HepG2 (cell line): Measurements from ENCODE around the gene DAGLB. TPM values are rescaled to one million over a fixed set of nuclear protein-coding genes. Genes with fewer than 3 reads are reported as not detected.
A peak's percentile ranks its signal among the peaks of the same experiment; 100 is the strongest.

ENCODE experiments used
- ATAC-seq: fragments of 200-7000 bp; cut with Tn5 transposase; 3 replicates; pipeline ENCODE4 v1.9.1; 2020; ENCODE audit warnings: mild to moderate bottlenecking, moderate library complexity
- BruUV-seq: library from RNA; stranded (reverse); fragments of 400-500 nt; replicated peaks from 2 replicates; lab custom pipeline; 2021; lab: Mats Ljungman, UMichigan
- CTCF ChIA-PET: fragments of 300-600 bp; formaldehyde crosslinking; extraction: SDS; loops from one replicate; lab custom pipeline; 2021; ENCODE audit warnings: low total read pairs, inconsistent platforms, low intra/inter-chr PET ratio; lab: Yijun Ruan, JAX
- POLR2A ChIA-PET: fragments of 350-600 bp; sonication (Branson Sonifier 250); formaldehyde crosslinking; loops from one replicate; lab custom pipeline; 2020; ENCODE audit warnings: antibody characterized with exemption, inconsistent platforms; lab: Yijun Ruan, JAX
- DNase-seq: peaks from one replicate; pipeline ENCODE4 v3.0.0-alpha.2; 2015; ENCODE audit warnings: low spot score
- FAIRE-seq: peaks from 3 replicates; lab custom pipeline; 2011; peaks lifted over from hg19 to GRCh38; lab: Jason Lieb, UNC
- H2AFZ ChIP-seq: one replicate; pipeline ENCODE4 v1.6.1; 2011; ENCODE audit warnings: low read length, inconsistent platforms
- H3K27ac ChIP-seq: fragments of 300-600 bp; 3 replicates; pipeline ENCODE4 v1.8.0; 2011; ENCODE audit warnings: mixed run types, mild to moderate bottlenecking, mixed read lengths, low read length, inconsistent platforms; ENCODE audit not compliant: insufficient read depth; ENCODE audit errors: extremely low read length
- H3K27me3 ChIP-seq, 2 experiments: fragments of 200-600 bp in 1 of 2; 2 replicates in 1 of 2; 3 replicates in 1 of 2; pipeline versions ENCODE4 v1.6.0 to v1.8.0; 2011; ENCODE audit warnings: low read length in 2 of 2, mild to moderate bottlenecking in 2 of 2, moderate library complexity in 2 of 2, inconsistent platforms in 1 of 2; ENCODE audit not compliant: insufficient read depth in 2 of 2, control insufficient read depth in 1 of 2
- H3K36me3 ChIP-seq, 2 experiments: fragments of 200-600 bp in 1 of 2; replicated peaks in 1 of 2; 2 replicates in 1 of 2; 3 replicates in 1 of 2; pipeline versions ENCODE4 v1.5.1 to v1.8.0; 2011; ENCODE audit warnings: low read length in 2 of 2, inconsistent platforms in 1 of 2; ENCODE audit not compliant: insufficient read depth in 2 of 2, control insufficient read depth in 1 of 2
- H3K4me1 ChIP-seq: 2 replicates; pipeline ENCODE4 v1.5.1; 2012; ENCODE audit warnings: low read length, inconsistent platforms; ENCODE audit not compliant: insufficient read depth
- H3K4me2 ChIP-seq: 2 replicates; pipeline ENCODE4 v1.6.0; 2011; ENCODE audit warnings: low read depth, low read length, inconsistent platforms
- H3K4me3 ChIP-seq, 3 experiments: fragments of 200-600 bp in 1 of 3; sonication (generic), shearing (Covaris generic) in 1 of 3; replicated peaks in 1 of 3; 2 replicates each; pipeline ENCODE4 v1.5.1; 2011 to 2016; ENCODE audit warnings: low read length in 3 of 3, inconsistent platforms in 2 of 3, low read depth in 2 of 3, mild to moderate bottlenecking in 2 of 3, control low read depth in 1 of 3, mixed read lengths in 1 of 3; ENCODE audit not compliant: insufficient read depth in 1 of 3
- H3K79me2 ChIP-seq: one replicate; pipeline ENCODE4 v1.6.1; 2011; ENCODE audit warnings: low read length, inconsistent platforms; ENCODE audit not compliant: insufficient read depth
- H3K9ac ChIP-seq: 2 replicates; pipeline ENCODE4 v1.6.0; 2011; ENCODE audit warnings: mild to moderate bottlenecking, low read depth, low read length, inconsistent platforms; ENCODE audit not compliant: insufficient read depth
- H3K9me3 ChIP-seq: 2 replicates; pipeline ENCODE4 v1.5.1; 2012; ENCODE audit warnings: mild to moderate bottlenecking, low read length
- H4K20me1 ChIP-seq: 2 replicates; pipeline ENCODE4 v1.6.0; 2011; ENCODE audit warnings: inconsistent platforms, mild to moderate bottlenecking, low read length, moderate library complexity; ENCODE audit not compliant: insufficient read depth
- CEBPG ChIP-seq: IDR thresholded peaks from 2 replicates; pipeline ENCODE4 v1.6.1; 2016
- HNRNPK ChIP-seq: fragments of 200-400 bp; formaldehyde crosslinking; IDR thresholded peaks from 2 replicates; pipeline ENCODE4 v1.6.1; 2018; ENCODE audit warnings: low read length, low read depth, moderate library complexity, mild to moderate bottlenecking; ENCODE audit not compliant: poor library complexity, severe bottlenecking
- IKZF4 ChIP-seq: sonication (generic); formaldehyde crosslinking; IDR thresholded peaks from 2 replicates; pipeline ENCODE4 v1.5.1; 2020; ENCODE audit warnings: borderline replicate concordance, mild to moderate bottlenecking, low read depth, missing genetic modification reagents; ENCODE audit errors: not compliant biosample characterization
- KDM5B ChIP-seq: sonication (generic); formaldehyde crosslinking; IDR thresholded peaks from 2 replicates; pipeline ENCODE4 v1.4.0; 2020; ENCODE audit warnings: missing genetic modification reagents, mild to moderate bottlenecking, borderline replicate concordance
- MED13 ChIP-seq: sonication (generic); formaldehyde crosslinking; IDR thresholded peaks from 2 replicates; pipeline ENCODE4 v1.5.0; 2020; ENCODE audit warnings: missing genetic modification reagents
- NBN ChIP-seq: fragments of 450-650 bp; conservative IDR thresholded peaks from 2 replicates; pipeline ENCODE4 v1.6.1; 2017
- POLR2AphosphoS2 ChIP-seq: IDR thresholded peaks from 2 replicates; pipeline ENCODE4 v1.6.1; 2011; ENCODE audit warnings: low read depth, low read length, improper control_type of control experiment
- RFX3 ChIP-seq: IDR thresholded peaks from 2 replicates; pipeline ENCODE4 v1.6.1; 2016; ENCODE audit warnings: missing biosample characterization, missing genetic modification reagents
- SETDB1 ChIP-seq: sonication (generic); formaldehyde crosslinking; IDR thresholded peaks from 2 replicates; pipeline ENCODE4 v1.5.1; 2020; ENCODE audit warnings: missing genetic modification reagents, mild to moderate bottlenecking, borderline replicate concordance
- ZNF121 ChIP-seq: sonication (generic); formaldehyde crosslinking; IDR thresholded peaks from 2 replicates; pipeline ENCODE4 v1.5.0; 2020; ENCODE audit warnings: mild to moderate bottlenecking, missing genetic modification reagents
- ZNF468 ChIP-seq: sonication (generic); formaldehyde crosslinking; IDR thresholded peaks from 2 replicates; pipeline ENCODE4 v1.8.0; 2022; ENCODE audit warnings: mild to moderate bottlenecking, moderate library complexity, missing genetic modification reagents
- ZNF577 ChIP-seq: sonication (generic); formaldehyde crosslinking; IDR thresholded peaks from 2 replicates; pipeline ENCODE4 v1.4.0; 2020; ENCODE audit warnings: mild to moderate bottlenecking, low read depth, missing genetic modification reagents, borderline replicate concordance
- ZNF644 ChIP-seq: IDR thresholded peaks from 2 replicates; pipeline ENCODE4 v1.6.1; 2016; ENCODE audit warnings: low read depth
- ZNF720 ChIP-seq: sonication (generic); formaldehyde crosslinking; IDR thresholded peaks from 2 replicates; pipeline ENCODE4 v1.4.0; 2020; ENCODE audit warnings: missing genetic modification reagents
- WGBS: methylation state at CpG from one replicate; pipeline ENCODE4 v1.1.6; 2017; ENCODE audit warnings: low lambda C conversion rate; 5-methylcytosine and 5-hydroxymethylcytosine counted together
- in situ Hi-C: cut with HindIII; loops from 2 replicates; pipeline ENCODE4 v1.10.0; 2017; ENCODE audit warnings: low pct_unique_long_range_greater_than_20kb; ENCODE audit not compliant: extremely low pct_ligation_motif_present
- intact Hi-C: fragments of 100-400 bp; cut with micrococcal nuclease; formaldehyde crosslinking; loops from one replicate; pipeline ENCODE4 v1.10.0; 2022; ENCODE audit not compliant: unreplicated experiment
- polyA plus RNA-seq, 8 experiments: library from polyadenylated mRNA; depleted of rRNA in 3 of 8; stranded (reverse) in 7 of 8; unstranded in 1 of 8; fragments of >200 nt; fragmentation: Illumina TruSeq in 4 of 8; extraction: Trizol in 4 of 8; gene quantifications; 2 replicates each; pipeline versions ENCODE4 v1.2.1 to v1.2.3, GENCODE V29; 2011 to 2016; ENCODE audit warnings: low read depth in 4 of 8, missing spikeins in 1 of 8, mixed read lengths in 1 of 8; ENCODE audit not compliant: insufficient read depth in 1 of 8
- total RNA-seq, 5 experiments: library from RNA; depleted of rRNA; stranded (reverse); fragments of >200 nt; fragmentation: Illumina TruSeq; extraction: Trizol; gene quantifications; 2 replicates each; pipeline ENCODE4 v1.2.3, GENCODE V29; 2016; ENCODE audit warnings: low read depth in 1 of 5
- TF ChIP-seq, protein P1 (sequence below): sonication (generic); formaldehyde crosslinking; IDR thresholded peaks from 2 replicates; pipeline ENCODE4 v1.5.0; 2020; ENCODE audit warnings: mild to moderate bottlenecking, missing genetic modification reagents

DAGLB gene
- total and polyA plus RNA-seq, 2 of the 13 experiments (the other 11 are each of a cell fraction or from before 2014, with no cell fraction given): 7.9 to 9.8 TPM

DNA sequence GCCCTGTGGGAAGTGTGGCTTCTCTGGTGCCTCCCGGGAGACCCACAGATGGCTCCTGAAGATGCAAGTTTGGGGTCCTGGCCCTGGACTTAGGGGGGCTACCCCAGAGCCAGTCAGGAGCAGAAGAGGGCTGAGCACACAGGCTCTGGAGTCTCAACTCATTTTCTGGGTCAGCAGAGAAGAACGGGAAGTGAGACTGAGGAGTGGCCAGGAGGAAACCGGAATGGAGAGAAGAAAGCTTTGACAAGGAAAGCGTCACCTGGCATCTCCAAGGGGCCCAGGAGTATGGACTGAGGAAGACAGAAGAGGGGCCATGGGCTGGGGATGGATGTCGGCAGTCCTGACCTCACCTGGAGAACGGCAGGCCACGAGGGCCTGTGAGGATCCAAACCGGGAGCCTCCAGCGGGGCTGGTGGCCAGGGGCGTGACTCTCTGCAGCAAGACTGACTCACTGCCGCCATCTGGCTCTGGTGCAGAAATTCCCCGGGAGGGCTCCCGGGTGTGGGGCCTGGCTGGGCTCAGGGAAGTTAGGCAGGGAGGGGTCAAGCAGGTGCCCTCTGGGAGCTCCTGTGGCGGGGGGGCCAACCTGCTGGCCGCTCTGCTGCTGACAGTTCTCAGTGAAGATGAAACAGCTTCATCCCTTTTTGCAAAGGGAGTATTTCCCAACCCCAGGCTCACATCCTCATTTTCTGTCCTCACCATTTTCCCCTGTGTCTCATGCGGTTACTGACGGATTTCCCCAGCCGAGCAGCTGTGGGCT, 23.6 kb downstream of the DAGLB start:
- Histone ChIP-seq H4K20me1 (no peaks in the 10 kb centered on the region), H3K9me3 (no peaks in the 10 kb centered on the region), H3K27ac (no peak overlapping the region)
- WGBS: 91% methylated on average over 10 of the region's 18 CpGs
- TF ChIP-seq NBN: no peak
- no peak for TF ChIP-seq HNRNPK
- no peak for TF ChIP-seq CEBPG (CRISPR knock-in tag)
- no peak for TF ChIP-seq IKZF4 (CRISPR knock-in tag)
- no peak for TF ChIP-seq ZNF720 (CRISPR knock-in tag)
- no peak for TF ChIP-seq ZNF468 (CRISPR knock-in tag)
- TF ChIP-seq, all 625 proteins: peak for 0
- intact Hi-C loops (no loop called here), in situ Hi-C loops (no loop called here)
- ChIA-PET POLR2A (no interaction called here), CTCF (no interaction called here)
- no TSS peak for BruUV-seq
- Histone ChIP-seq H3K36me3 (peaks cover 12 to 37% of the 10 kb centered on the region in 2 experiments; a peak in 4 of 5 replicates), H3K79me2 (no peaks in the 10 kb centered on the region), H3K4me1 (no peaks in the 10 kb centered on the region), H3K9ac (no peak overlapping the region), H3K4me3 (no peak overlapping the region), H3K27me3 (no peaks in the 10 kb centered on the region), H3K4me2 (no peak overlapping the region), H2AFZ (no peak overlapping the region)
- DNase-seq (no peak), ATAC-seq (peak; percentile 54), FAIRE-seq (no peak)

DNA sequence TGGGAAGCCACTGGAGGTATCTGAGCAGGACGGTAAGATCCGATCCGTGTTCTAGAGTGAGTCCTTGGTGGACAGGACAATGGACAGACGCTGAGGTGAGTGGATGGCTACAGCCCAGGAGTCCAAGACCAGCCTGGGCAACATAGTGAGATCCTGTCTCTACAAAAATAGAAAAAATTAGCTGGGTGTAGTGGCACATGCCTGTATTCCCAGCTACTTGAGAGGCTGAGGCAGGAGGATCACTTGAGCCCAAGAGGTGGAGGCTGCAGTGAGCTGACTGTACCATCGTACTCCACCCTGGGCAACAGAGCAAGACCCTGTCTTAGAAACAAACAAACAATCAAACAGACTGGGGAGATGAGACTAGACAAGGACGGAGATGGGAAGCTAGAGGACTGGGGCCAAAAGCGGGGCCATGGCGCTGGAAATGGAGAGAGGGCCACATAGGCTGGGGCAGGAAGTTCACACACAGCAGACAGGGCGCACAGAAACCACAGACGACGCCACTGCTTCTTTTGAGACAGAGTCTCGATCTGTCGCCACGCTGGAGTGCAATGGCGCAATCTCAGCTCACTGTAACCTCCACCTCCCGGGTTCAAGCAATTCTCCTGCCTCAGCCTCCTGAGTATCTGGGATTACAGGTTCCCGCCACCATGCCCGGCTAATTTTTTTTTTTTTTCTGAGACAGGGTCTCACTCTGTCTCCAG, 24.7 kb downstream of the DAGLB start:
- H3K36me3 ChIP-seq: peaks cover 12 to 33% of the 10 kb centered on the region in 2 experiments; a peak in 4 of 5 replicates
- intact Hi-C loops: no loop called here
- TF ChIP-seq POLR2AphosphoS2 (no peak), ZNF577 (no peak), RFX3 (CRISPR knock-in tag) (no peak), KDM5B (CRISPR knock-in tag) (no peak), SETDB1 (no peak), ZNF644 (CRISPR knock-in tag) (no peak), MED13 (CRISPR knock-in tag) (no peak), ZNF121 (CRISPR knock-in tag) (0 out of 2 replicates have a peak, but pooled peaks have one; percentile 27)
- TF ChIP-seq, protein P1, sequence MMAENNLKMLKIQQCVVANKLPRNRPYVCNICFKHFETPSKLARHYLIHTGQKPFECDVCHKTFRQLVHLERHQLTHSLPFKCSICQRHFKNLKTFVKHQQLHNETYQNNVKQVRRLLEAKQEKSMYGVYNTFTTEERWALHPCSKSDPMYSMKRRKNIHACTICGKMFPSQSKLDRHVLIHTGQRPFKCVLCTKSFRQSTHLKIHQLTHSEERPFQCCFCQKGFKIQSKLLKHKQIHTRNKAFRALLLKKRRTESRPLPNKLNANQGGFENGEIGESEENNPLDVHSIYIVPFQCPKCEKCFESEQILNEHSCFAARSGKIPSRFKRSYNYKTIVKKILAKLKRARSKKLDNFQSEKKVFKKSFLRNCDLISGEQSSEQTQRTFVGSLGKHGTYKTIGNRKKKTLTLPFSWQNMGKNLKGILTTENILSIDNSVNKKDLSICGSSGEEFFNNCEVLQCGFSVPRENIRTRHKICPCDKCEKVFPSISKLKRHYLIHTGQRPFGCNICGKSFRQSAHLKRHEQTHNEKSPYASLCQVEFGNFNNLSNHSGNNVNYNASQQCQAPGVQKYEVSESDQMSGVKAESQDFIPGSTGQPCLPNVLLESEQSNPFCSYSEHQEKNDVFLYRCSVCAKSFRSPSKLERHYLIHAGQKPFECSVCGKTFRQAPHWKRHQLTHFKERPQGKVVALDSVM: peak; percentile 33; the same call in 1 of the 2 replicates

More for the DNA sequence above, 24.7 kb downstream of the DAGLB start:
- Histone ChIP-seq H3K4me2 (no peak overlapping the region), H3K27ac (no peak overlapping the region), H3K27me3 (no peaks in the 10 kb centered on the region), H3K9ac (no peak overlapping the region), H3K4me3 (no peak overlapping the region), H3K79me2 (no peaks in the 10 kb centered on the region), H2AFZ (no peak overlapping the region), H4K20me1 (no peaks in the 10 kb centered on the region), H3K9me3 (no peaks in the 10 kb centered on the region), H3K4me1 (no peaks in the 10 kb centered on the region)
- in situ Hi-C loops: no loop called here
- no peak for ATAC-seq
- ChIA-PET POLR2A (interaction anchor here (0.8 kb wide), 1 partner anchor 9 kb away, joined by 3 read pairs; no protein-coding TSS in a partner anchor), CTCF (no interaction called here)
- no TSS peak for BruUV-seq
- no peak for DNase-seq
- FAIRE-seq: no peak
- WGBS: 92% methylated on average over 18 of the region's 18 CpGs
